H1 (cell line): ENCODE results near the gene SOX1. TPM values are rescaled to one million over a fixed set of nuclear protein-coding genes. Genes with fewer than 3 reads are reported as not detected.
A peak's percentile ranks its signal among the peaks of the same experiment; 100 is the strongest.

ENCODE experiments used
- CTCF ChIA-PET: fragments of 300-600 bp; sonication (Branson Sonifier 250); formaldehyde crosslinking; loops from one replicate; lab custom pipeline; 2021; ENCODE audit not compliant: partially characterized antibody; lab: Charles Lee
- POLR2A ChIA-PET: fragments of 300-600 bp; sonication (Branson Sonifier 250); formaldehyde crosslinking; loops from one replicate; lab custom pipeline; 2021; ENCODE audit warnings: inconsistent platforms; ENCODE audit not compliant: partially characterized antibody; lab: Charles Lee
- DNase-seq, 2 experiments: peaks; one replicate each; pipeline versions ENCODE4 v3.0.0 to v3.0.0-alpha.2; 2010 to 2022; ENCODE audit warnings: low spot score in 2 of 2, low read depth in 1 of 2, mixed read lengths in 1 of 2
- FAIRE-seq: peaks from 2 replicates; lab custom pipeline; 2011; peaks lifted over from hg19 to GRCh38; lab: Jason Lieb, UNC
- H2AFZ ChIP-seq: 2 replicates; pipeline ENCODE4 v1.8.1; 2012; ENCODE audit warnings: low read length, inconsistent platforms
- H2AK5ac ChIP-seq: 2 replicates; pipeline ENCODE4 v1.6.1; 2013; ENCODE audit warnings: low read depth, low read length
- H2BK120ac ChIP-seq: replicated peaks from 2 replicates; pipeline ENCODE3; 2013; ENCODE audit warnings: low read depth, low read length, inconsistent platforms
- H2BK12ac ChIP-seq: 2 replicates; pipeline ENCODE4 v1.6.1; 2013; ENCODE audit warnings: low read depth, low read length
- H2BK15ac ChIP-seq: 2 replicates; pipeline ENCODE4 v1.6.1; 2013; ENCODE audit warnings: low read length
- H2BK20ac ChIP-seq: 2 replicates; pipeline ENCODE4 v1.6.1; 2013; ENCODE audit warnings: low read length
- H2BK5ac ChIP-seq: 2 replicates; pipeline ENCODE4 v1.6.1; 2013; ENCODE audit warnings: low read depth, low read length
- H3K14ac ChIP-seq: 2 replicates; pipeline ENCODE4 v1.6.1; 2013; ENCODE audit warnings: inconsistent platforms; ENCODE audit not compliant: insufficient read length
- H3K18ac ChIP-seq: 2 replicates; pipeline ENCODE4 v1.6.1; 2013; ENCODE audit warnings: low read length; ENCODE audit errors: extremely low read depth
- H3K23ac ChIP-seq: 2 replicates; pipeline ENCODE4 v1.6.1; 2013; ENCODE audit warnings: inconsistent platforms; ENCODE audit not compliant: insufficient read length
- H3K23me2 ChIP-seq: 2 replicates; pipeline ENCODE4 v1.6.1; 2013; ENCODE audit warnings: low read depth, low read length
- H3K27ac ChIP-seq: 2 replicates; pipeline ENCODE4 v1.6.1; 2011; ENCODE audit warnings: low read depth, low read length, inconsistent platforms
- H3K27me3 ChIP-seq, 4 experiments: replicated peaks in 1 of 4; 1 replicate in 1 of 4; 2 replicates in 3 of 4; pipeline versions ENCODE4 v1.6.1 to v1.8.1; 2011 to 2013; ENCODE audit warnings: low read length in 3 of 4, mild to moderate bottlenecking in 3 of 4, inconsistent platforms in 2 of 4, mixed read lengths in 2 of 4, moderate library complexity in 1 of 4; ENCODE audit not compliant: control insufficient read depth in 3 of 4, insufficient read depth in 3 of 4; ENCODE audit errors: extremely low read depth in 1 of 4
- H3K36me3 ChIP-seq, 4 experiments: 2 replicates each; pipeline versions ENCODE4 v1.6.1 to v1.8.1; 2011 to 2013; ENCODE audit warnings: mild to moderate bottlenecking in 4 of 4, low read length in 3 of 4, moderate library complexity in 2 of 4, control low read depth in 1 of 4, inconsistent platforms in 1 of 4; ENCODE audit not compliant: insufficient read depth in 4 of 4, control insufficient read depth in 2 of 4
- H3K4ac ChIP-seq: replicated peaks from 2 replicates; pipeline ENCODE3; 2013; ENCODE audit warnings: low read length, low read depth, mixed read lengths, inconsistent platforms; ENCODE audit not compliant: insufficient read length
- H3K4me1 ChIP-seq, 4 experiments: replicated peaks in 1 of 4; 1 replicate in 1 of 4; 2 replicates in 3 of 4; pipeline versions ENCODE4 v1.6.1 to v1.8.1; 2011 to 2013; ENCODE audit warnings: low read length in 3 of 4, inconsistent platforms in 2 of 4, mixed read lengths in 1 of 4; ENCODE audit not compliant: insufficient read depth in 4 of 4, control insufficient read depth in 3 of 4
- H3K4me2 ChIP-seq, 2 experiments: 2 replicates each; pipeline versions ENCODE4 v1.6.1 to v1.8.1; 2011 to 2013; ENCODE audit warnings: low read depth in 2 of 2, low read length in 2 of 2, control low read depth in 1 of 2, inconsistent platforms in 1 of 2, mild to moderate bottlenecking in 1 of 2; ENCODE audit not compliant: insufficient read depth in 1 of 2
- H3K4me3 ChIP-seq, 4 experiments: fragments of 200-600, 300-600 bp in 1 of 4; sonication (generic), shearing (Covaris generic), sonication (Bioruptor Twin) in 1 of 4; 2 replicates each; pipeline versions ENCODE4 v1.5.1 to v1.8.1; 2011 to 2016; ENCODE audit warnings: low read length in 4 of 4, low read depth in 3 of 4, control low read depth in 2 of 4, inconsistent platforms in 2 of 4, mild to moderate bottlenecking in 2 of 4, mixed read lengths in 1 of 4, moderate library complexity in 1 of 4; ENCODE audit not compliant: insufficient read depth in 2 of 4; ENCODE audit errors: extremely low read depth in 1 of 4
- H3K56ac ChIP-seq: replicated peaks from 2 replicates; pipeline ENCODE3; 2013; ENCODE audit warnings: low read depth, mild to moderate bottlenecking, mixed read lengths, low read length, inconsistent platforms; ENCODE audit not compliant: insufficient read length
- H3K79me1 ChIP-seq: 2 replicates; pipeline ENCODE4 v1.6.1; 2013; ENCODE audit warnings: low read depth, low read length, control low read depth
- H3K79me2 ChIP-seq, 2 experiments: 2 replicates each; pipeline versions ENCODE4 v1.6.1 to v1.8.1; 2012 to 2013; ENCODE audit warnings: low read length in 2 of 2, mild to moderate bottlenecking in 2 of 2, inconsistent platforms in 1 of 2; ENCODE audit not compliant: insufficient read depth in 2 of 2, control insufficient read depth in 1 of 2
- H3K9ac ChIP-seq, 4 experiments: replicated peaks in 1 of 4; 1 replicate in 1 of 4; 2 replicates in 3 of 4; pipeline versions ENCODE4 v1.6.1 to v1.8.1; 2011 to 2013; ENCODE audit warnings: low read depth in 3 of 4, low read length in 3 of 4, control low read depth in 2 of 4, mild to moderate bottlenecking in 2 of 4, moderate library complexity in 2 of 4, inconsistent platforms in 1 of 4; ENCODE audit errors: extremely low read depth in 1 of 4
- H3K9me3 ChIP-seq, 2 experiments: 2 replicates each; pipeline versions ENCODE4 v1.6.1 to v1.8.1; 2012 to 2013; ENCODE audit warnings: mild to moderate bottlenecking in 2 of 2, moderate library complexity in 2 of 2, control low read depth in 1 of 2, inconsistent platforms in 1 of 2, low read depth in 1 of 2, low read length in 1 of 2, mixed read lengths in 1 of 2; ENCODE audit not compliant: insufficient read depth in 2 of 2
- H4K20me1 ChIP-seq, 2 experiments: replicated peaks in 1 of 2; 2 replicates each; pipeline versions ENCODE3 to v1.8.1; 2011 to 2013; ENCODE audit warnings: inconsistent platforms in 2 of 2, low read length in 2 of 2, mild to moderate bottlenecking in 1 of 2; ENCODE audit not compliant: insufficient read depth in 2 of 2, control insufficient read depth in 1 of 2
- H4K5ac ChIP-seq: 2 replicates; pipeline ENCODE4 v1.6.1; 2013; ENCODE audit warnings: low read length, low read depth, mixed read lengths, inconsistent platforms; ENCODE audit not compliant: insufficient read length
- H4K8ac ChIP-seq: 2 replicates; pipeline ENCODE4 v1.8.0; 2013; ENCODE audit warnings: mild to moderate bottlenecking, moderate library complexity, low read length, inconsistent platforms; ENCODE audit not compliant: insufficient read depth; ENCODE audit errors: extremely low read depth
- H4K91ac ChIP-seq: replicated peaks from 2 replicates; pipeline ENCODE3; 2013; ENCODE audit warnings: low read length, mixed read lengths, inconsistent platforms; ENCODE audit not compliant: insufficient read length
- EZH2 ChIP-seq: fragments of 200-600 bp; sonication (generic); IDR thresholded peaks from 2 replicates; pipeline ENCODE4 v1.7.1; 2012; ENCODE audit warnings: low read depth, mild to moderate bottlenecking, moderate library complexity, low read length, inconsistent platforms; ENCODE audit not compliant: severe bottlenecking
- GTF2F1 ChIP-seq: IDR thresholded peaks from 2 replicates; pipeline ENCODE4 v1.6.1; 2012; ENCODE audit warnings: low read depth, low read length, improper control_type of control experiment, borderline replicate concordance
- JUN ChIP-seq: IDR thresholded peaks from 2 replicates; pipeline ENCODE4 v1.6.1; 2011; ENCODE audit warnings: low read depth, mild to moderate bottlenecking, improper control_type of control experiment, low read length
- KDM1A ChIP-seq: fragments of 200-600, 300-600 bp; sonication (generic); IDR thresholded peaks from 2 replicates; pipeline ENCODE4 v1.7.1; 2016; ENCODE audit warnings: mild to moderate bottlenecking, low read length, borderline replicate concordance
- SP1 ChIP-seq: IDR thresholded peaks from 2 replicates; pipeline ENCODE4 v1.6.1; 2011; ENCODE audit warnings: low read depth, low read length
- SUZ12 ChIP-seq: fragments of 200-600 bp; sonication (generic); IDR thresholded peaks from 2 replicates; pipeline ENCODE4 v1.6.1; 2012; ENCODE audit warnings: mild to moderate bottlenecking, inconsistent platforms, low read length, moderate library complexity, mixed read lengths
- WGBS, 2 experiments: shearing (Covaris generic) in 1 of 2; methylation state at CpG; one replicate each; pipeline versions ENCODE4 v1.1.6 to v1.1.7; 2013 to 2015; ENCODE audit warnings: low lambda C conversion rate in 2 of 2, mixed read lengths in 2 of 2, inconsistent platforms in 1 of 2, low coverage in 1 of 2, missing lambda C conversion rate in 1 of 2; ENCODE audit not compliant: insufficient replicate concordance in 2 of 2, insufficient coverage in 1 of 2, insufficient read length in 1 of 2; ENCODE audit errors: extremely low coverage in 1 of 2, missing lambda C conversion rate in 1 of 2; 5-methylcytosine and 5-hydroxymethylcytosine counted together
- polyA plus RNA-seq, 7 experiments: library from polyadenylated mRNA; depleted of rRNA in 3 of 7; stranded (reverse) in 5 of 7; unstranded in 2 of 7; fragments of >200 nt in 5 of 7; fragments of 200-250 nt in 2 of 7; gene quantifications; 1 replicate in 5 of 7; 2 replicates in 1 of 7; 4 replicates in 1 of 7; pipeline versions ENCODE4 v1.2.1 to v1.2.3, GENCODE V29; 2011 to 2013; ENCODE audit warnings: missing spikeins in 2 of 7, mixed read lengths in 2 of 7
- total RNA-seq: library from RNA; stranded (reverse); fragmentation: NEBNext Ultra II Directional; extraction: Animal tissue kit (Norgen Biotek cat#: 25700); gene quantifications from 2 replicates; pipeline ENCODE4 v1.2.1, GENCODE V29; 2021
- TF ChIP-seq, protein P1 (sequence below): IDR thresholded peaks from 2 replicates; pipeline ENCODE4 v1.6.1; 2011; ENCODE audit warnings: low read length, improper control_type of control experiment
- TF ChIP-seq, protein P2 (sequence below): IDR thresholded peaks from 2 replicates; pipeline ENCODE4 v1.6.1; 2012; ENCODE audit warnings: inconsistent platforms

Gene SOX1
- total and polyA plus RNA-seq, 2 of the 8 experiments (the other 6 are each of a cell fraction or from before 2014, with no cell fraction given), result 0.03 to 0.09 TPM

DNA sequence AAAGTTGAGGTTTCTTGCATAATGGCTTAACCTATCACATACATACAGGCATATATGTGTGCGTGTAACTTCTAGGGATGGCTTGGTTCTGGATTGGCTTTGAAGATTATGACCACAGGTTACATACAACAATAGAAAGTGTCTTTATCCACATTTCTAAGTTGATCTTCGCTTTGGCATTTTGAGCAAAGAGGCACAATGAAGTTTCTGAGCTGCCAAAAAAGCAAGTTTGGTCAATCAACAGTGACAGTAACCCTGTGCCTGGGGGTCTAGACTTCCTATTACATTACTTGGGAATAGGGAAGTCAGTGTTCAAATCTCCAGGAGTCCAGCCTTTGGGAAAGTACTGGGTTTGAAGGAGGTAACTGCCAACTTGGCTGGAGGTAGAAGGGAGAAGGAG lies 3.1 kb upstream of the SOX1 start:
- 26% methylated on average over 2 of the region's 2 CpGs; no CpG with 5 or more reads in 1 of the 2 experiments for WGBS, 2 experiments
- Histone ChIP-seq H3K36me3 (peaks cover 0 to 8% (median 0%) of the 10 kb centered on the region in 4 experiments; a peak in 1 of 8 replicates), H3K4me1 (peaks cover 0 to 35% (median 12%) of the 10 kb centered on the region in 4 experiments; a peak in 6 of 7 replicates), H3K9ac (no peak overlapping the region), H3K79me1 (no peaks in the 10 kb centered on the region), H3K9me3 (no peaks in the 10 kb centered on the region), H3K27ac (no peak overlapping the region), H2BK12ac (no peak overlapping the region), H4K91ac (no peak overlapping the region), H3K23me2 (no peaks in the 10 kb centered on the region; the same call in 1 of the 2 replicates), H2BK20ac (no peak overlapping the region), H3K79me2 (no peaks in the 10 kb centered on the region), H4K20me1 (peaks cover 6 to 19% of the 10 kb centered on the region in 2 experiments), H3K14ac (no peak overlapping the region), H2BK5ac (no peak overlapping the region), H3K4me2 (peak overlapping the region in 1 of 2 experiments; percentile 47; a peak in 1 of 4 replicates), H3K4me3 (no peak overlapping the region), H3K56ac (no peak overlapping the region), H4K5ac (no peak overlapping the region), H2AFZ (no peak overlapping the region), H3K23ac (no peak overlapping the region), H3K4ac (no peak overlapping the region), H2AK5ac (no peak overlapping the region), H4K8ac (no peak overlapping the region), H2BK120ac (no peak overlapping the region), H2BK15ac (no peak overlapping the region), H3K27me3 (peaks cover 85 to 95% (median 91%) of the 10 kb centered on the region in 4 experiments), H3K18ac (no peak overlapping the region)
- no peak for FAIRE-seq
- DNase-seq, result no peak
- ChIA-PET POLR2A (interaction anchor here (0.6 kb wide), 1 partner anchor 11 kb away, joined by 3 read pairs; no protein-coding TSS in a partner anchor), CTCF (interaction anchor here (0.8 to 2.5 kb wide), 15 partner anchors 9 to 590 kb away, joined by 3 to 33 read pairs (median 3); no protein-coding TSS in a partner anchor)
- peak; percentile 79 for TF ChIP-seq EZH2
- TF ChIP-seq GTF2F1, result no peak
- TF ChIP-seq, protein P1, sequence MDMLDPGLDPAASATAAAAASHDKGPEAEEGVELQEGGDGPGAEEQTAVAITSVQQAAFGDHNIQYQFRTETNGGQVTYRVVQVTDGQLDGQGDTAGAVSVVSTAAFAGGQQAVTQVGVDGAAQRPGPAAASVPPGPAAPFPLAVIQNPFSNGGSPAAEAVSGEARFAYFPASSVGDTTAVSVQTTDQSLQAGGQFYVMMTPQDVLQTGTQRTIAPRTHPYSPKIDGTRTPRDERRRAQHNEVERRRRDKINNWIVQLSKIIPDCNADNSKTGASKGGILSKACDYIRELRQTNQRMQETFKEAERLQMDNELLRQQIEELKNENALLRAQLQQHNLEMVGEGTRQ, result no peak
- TF ChIP-seq SP1, result no peak
- peak; percentile 84; the same call in 1 of the 2 replicates for TF ChIP-seq SUZ12
- TF ChIP-seq, protein P2, sequence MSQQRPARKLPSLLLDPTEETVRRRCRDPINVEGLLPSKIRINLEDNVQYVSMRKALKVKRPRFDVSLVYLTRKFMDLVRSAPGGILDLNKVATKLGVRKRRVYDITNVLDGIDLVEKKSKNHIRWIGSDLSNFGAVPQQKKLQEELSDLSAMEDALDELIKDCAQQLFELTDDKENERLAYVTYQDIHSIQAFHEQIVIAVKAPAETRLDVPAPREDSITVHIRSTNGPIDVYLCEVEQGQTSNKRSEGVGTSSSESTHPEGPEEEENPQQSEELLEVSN, result no peak
- TF ChIP-seq JUN, result no peak
- no peak for TF ChIP-seq KDM1A
